Activated naive CD4-positive, alpha-beta T cell treated with Interleukin-2 at 50 U/mL for 16 hours (primary cell): ENCODE measurements around the gene SLC48A1.
A peak's percentile ranks its signal among the peaks of the same experiment; 100 is the strongest.

Experiments
- DNase-seq: peaks from one replicate; pipeline ENCODE4 v3.0.0-alpha.2; 2020

SLC48A1 gene

DNA sequence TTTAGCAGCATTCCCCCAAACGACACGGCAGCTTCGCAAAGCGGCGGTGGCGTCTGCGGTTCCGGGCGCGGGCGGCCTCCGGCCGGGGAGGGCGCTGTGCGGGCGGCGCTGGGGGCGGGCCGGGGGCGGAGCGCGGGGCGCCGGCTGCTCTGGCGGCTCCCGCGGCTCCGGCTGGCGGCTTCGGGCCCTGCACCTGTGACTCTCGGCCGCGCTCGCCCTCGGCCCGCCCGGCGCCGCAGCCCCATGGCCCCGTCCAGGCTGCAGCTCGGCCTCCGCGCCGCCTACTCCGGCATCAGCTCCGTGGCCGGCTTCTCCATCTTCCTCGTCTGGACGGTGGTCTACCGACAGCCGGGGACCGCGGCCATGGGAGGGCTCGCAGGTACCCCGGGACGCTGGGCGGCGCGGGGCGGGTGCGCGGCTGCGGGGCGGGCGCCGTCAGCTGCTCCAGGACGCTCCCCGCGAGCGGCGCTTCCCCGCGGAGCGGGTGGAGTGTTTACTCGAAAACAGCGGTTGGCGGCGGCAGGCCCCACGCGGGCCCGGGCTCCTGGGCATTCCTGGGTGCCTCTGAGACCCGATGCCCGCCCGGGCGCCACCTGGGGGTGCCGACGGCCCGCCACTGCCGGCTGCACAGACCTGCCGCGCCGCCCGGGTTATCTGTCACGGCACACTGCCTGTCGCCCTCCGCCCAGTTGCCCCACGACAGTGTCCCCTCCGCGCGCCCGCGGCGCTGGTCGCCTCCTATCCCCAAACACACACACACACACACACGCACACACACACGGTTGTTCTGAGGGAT is at the start of gene SLC48A1:
Gene SLC48A1, plus strand, starts transcription at position 177 of the 796 bp plus-strand sequence. Its CDS starts 67 bp downstream, at position 244.
- DNase-seq = peak; percentile 71

DNA sequence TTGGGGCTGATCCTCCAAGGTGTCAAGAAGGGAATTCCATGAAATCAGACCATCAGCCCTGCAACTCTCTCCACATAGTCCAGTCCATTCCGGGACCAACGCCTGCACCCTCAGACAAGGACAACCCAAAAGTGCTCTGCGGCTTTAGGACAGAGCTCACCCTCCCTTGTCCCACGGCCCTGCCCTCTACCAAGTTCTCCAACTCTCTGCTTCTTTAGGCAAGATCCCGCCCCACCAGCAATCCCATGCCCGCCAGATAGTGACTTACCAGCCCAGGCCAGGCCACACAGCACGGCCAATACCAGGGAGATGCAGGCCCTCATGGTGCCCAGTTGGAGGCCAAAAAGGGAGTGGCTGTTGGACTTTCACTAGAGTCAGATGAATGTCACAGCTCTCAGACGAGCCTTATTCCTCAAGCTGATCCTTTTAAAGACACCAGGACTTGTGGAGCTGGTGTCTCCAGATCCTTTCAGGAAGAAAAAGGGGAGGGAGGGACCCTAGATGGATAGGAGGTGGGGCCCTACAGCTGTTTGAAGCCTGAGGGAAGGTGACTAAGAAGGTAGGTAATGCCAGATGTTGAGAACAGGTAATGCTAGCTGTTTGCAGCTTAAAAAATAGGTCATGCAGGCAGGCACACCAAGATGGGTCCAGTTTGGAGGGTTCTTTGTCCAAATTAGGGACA is 47.8 kb upstream of the SLC48A1 start, which contains the start of gene ENDOU:
Gene ENDOU, minus strand, starts transcription at position 400 of the 682 bp plus-strand sequence. Its CDS starts 77 bp downstream, at position 323.
- DNase-seq = no peak

DNA sequence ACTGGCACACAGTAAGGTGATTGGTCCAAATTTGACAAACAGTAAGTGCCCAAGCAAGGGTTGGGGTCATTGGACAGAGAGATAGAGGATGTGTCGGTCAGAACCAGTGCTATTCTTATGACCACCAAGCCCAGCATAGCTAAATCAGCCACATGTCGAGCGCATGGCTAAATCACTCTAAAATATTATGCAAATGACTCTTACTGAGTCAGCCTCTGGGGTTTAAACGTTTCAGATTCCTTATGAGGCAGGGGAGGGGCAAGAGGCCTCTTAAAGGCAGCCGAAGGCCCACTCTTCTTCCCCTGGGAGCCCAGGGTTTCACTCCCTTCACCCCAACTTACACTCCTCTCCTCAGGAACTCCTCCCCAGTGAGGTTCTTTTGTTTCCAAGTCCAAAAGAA is 47.1 kb upstream of the SLC48A1 start:
- DNase-seq = no peak

DNA sequence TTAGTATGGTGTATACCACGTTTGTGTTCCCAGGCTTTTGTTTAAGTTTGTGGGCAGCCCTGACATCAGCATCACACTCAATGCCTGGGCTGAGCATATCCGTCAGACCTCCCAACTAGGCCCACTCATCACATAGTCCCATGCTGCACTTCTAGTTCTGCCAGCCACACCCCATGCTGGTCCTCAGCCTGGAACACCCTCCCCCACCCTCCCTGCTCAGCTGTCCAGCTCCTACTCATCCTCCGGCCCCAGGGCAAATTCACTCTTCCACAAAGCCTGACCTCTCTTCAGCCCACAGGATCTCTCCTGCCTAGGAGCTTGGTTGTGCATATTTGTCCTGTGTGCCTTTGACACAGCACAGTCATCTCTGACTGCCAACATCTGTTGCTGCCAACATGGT is 43.8 kb upstream of the SLC48A1 start:
- no peak for DNase-seq

DNA sequence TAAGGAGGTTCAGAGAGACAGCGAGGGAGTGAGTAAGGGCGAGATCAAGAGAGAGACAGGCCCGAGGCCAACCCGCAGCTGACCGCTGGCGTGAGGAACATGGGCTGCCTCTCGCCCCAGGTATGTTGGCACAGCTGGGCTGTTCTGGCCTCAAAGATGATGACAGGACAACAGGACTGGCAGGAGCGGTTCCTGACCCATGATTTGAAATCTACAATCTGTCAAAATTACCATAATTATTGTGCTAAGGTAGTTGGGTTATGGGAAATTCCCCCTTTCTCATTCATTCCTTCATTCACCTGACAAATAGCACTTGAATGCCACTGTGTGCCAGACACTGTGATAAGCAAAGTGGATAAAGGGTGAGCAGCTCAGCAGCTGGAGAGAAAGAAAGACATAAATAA is 42.7 kb upstream of the SLC48A1 start:
- no peak for DNase-seq

DNA sequence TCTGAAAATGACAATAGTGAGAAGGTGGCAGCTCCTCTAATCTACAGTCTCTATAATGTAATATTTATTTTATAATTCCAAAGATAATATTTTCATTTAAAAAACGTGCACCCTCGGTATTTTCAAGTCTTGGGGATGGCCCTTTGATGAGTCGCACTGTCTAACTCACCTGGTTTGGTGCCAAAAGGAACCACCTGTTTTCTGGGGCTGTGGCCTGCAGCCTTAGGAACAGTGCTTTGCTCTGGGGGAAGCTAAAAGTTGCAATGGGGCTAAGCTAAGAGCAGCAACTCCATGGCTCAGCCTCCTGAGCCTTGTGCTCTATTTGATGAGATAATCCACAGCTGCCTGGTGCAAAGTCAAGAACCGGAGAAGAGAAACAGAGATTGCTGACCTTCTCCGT is 41.3 kb upstream of the SLC48A1 start:
- no peak for DNase-seq

DNA sequence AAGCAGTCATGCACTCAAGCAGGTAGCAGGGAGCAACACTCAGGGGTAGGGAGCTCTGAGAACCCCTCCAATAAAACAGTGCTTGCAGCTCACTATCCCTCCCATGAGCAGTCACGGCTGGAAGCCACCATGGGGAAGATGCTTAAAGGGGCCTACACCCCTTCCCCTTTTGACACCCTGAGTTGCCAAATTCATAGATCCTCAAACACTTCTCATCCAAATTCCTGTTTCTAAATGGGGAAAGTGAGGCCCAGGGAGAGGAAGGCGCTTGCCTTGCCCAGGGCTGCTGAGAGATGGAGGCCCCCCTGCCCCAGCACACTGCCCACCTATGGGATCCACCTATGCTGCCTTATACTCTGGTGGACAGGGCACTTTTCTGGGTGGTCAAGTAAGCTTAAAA is 40.5 kb upstream of the SLC48A1 start:
- no peak for DNase-seq

DNA sequence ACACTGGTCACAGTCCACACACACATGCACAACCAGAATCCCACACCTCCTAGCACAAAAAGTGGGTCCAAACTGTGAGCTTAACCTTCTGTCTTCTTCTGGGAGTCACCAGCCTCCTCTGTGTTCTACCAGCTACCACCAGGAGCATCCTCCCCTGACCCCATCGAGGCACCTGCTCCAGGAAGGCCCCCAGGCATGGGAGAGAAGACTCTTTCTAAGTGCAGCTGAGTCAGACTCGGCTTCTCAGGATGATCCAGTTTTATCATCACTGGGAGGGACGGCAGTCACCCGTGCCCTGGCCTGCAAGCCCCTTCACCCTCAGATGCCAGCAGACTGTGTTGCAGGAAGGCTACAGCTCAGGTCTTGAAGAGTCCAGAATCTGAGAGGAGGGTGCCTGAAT is 39.9 kb upstream of the SLC48A1 start:
- no peak for DNase-seq

DNA sequence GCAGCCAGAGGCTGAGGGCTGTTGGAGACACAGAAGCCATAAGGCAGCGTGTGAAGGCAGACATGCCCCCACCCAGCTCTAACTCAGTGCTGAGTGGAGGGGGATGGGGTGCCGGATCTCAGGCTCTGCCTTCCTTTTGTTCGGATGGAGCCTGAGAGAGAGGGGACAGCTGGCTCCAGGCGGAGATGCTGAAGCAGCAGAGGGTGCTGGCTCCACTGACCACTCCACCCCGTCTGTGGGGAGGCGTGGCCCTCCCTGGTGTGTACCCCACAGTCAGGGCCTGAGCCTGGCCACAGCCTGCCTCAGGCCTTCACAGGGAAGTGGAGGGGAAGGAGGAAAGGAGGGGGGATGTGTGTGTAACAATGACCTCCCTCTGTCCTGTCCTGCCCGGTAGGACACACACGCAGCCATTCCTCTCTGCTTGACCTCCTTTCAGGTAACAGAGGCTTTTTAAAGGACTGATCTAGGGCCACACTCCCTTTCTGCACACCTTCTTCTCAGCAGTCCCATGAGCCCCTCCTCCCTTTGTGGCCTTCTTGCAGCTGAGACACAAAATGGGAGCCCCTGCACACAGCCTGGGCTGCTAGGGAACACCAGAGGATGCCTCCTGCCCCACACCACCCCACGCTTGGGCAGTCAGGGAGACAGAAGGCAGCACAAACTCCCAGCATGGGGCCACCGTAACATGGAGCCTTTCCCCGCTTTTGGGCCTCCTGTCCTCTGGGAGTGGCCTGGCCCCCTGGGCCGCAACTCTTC is 38.1 kb upstream of the SLC48A1 start:
- DNase-seq = no peak

DNA sequence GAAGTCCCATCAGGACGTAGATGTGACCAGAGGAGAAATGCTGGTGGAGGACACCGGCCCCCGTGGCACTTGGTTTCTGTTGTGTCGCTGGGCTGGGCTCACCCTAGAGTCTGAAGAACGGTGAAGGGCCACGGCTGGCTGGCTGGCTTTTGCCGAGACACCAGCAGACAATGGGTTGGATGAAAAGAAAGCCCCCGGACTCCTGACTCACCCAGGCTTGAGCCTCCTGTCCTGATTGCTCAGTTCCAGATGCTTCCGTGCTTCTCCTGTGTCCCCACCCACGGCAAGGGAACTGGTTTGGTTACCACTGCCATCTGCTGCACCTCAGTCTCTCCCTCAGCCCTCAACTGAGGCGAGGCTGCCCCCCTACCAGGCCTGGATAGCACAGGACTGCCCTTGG is 37.4 kb upstream of the SLC48A1 start:
- no peak for DNase-seq

DNA sequence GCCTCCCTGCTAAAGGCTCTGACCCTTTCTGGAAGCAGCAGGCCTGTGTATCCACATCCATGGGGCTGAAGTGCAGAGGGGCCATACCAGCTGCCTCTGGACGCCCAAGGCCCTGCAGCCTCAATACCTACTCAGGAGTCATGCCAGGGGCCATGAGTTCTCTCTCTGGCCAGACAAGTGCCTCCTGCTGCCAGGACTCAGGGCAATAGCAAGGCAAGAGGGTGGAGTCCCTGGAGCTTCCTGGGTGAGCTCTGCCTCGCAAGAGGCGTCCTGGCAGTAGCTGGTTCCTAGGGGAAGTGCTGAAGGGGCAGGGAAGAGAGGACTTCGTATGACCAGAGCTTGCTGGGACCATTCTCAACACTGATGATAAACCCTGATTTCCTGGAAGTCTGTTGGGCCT is 36.8 kb upstream of the SLC48A1 start:
- no peak for DNase-seq

DNA sequence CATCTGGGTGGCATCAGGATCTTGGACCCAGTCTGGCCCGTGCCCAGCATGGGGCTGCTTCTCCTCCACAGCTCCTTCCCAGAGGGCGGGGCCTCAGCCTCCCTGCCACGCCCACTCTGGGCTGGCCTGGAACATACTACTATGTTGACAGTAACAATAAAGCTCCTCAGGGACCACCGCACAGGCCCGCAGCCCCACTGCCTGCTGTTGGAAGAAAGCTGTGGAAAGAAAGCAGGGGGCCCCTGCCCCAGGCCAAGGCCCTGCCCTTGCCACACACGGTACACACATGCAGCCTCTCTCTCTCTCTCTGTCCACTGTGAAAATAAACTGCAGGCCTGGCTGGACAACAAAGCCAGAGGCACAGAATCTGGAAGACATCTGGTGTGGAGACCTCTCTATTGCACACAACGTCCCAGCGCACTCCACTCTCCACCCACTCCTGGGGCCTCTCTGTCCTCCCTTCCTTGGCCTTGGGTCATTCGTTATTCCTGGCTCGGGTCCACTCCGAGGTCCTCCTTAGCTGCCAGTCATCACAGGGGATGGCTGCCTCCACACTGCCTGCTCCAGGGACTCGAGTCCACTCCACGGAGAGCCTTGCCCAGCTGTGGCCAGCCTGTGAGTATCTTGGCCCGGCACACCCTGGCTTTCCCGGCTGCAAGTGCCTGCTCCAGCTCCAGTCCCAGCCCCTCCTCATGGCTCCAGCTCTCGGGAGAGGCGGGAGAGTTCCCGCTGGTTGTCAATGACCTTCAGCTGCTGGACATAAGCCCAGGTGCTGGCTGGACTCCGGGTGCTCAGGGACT is 36.0 kb upstream of the SLC48A1 start:
- no peak for DNase-seq

DNA sequence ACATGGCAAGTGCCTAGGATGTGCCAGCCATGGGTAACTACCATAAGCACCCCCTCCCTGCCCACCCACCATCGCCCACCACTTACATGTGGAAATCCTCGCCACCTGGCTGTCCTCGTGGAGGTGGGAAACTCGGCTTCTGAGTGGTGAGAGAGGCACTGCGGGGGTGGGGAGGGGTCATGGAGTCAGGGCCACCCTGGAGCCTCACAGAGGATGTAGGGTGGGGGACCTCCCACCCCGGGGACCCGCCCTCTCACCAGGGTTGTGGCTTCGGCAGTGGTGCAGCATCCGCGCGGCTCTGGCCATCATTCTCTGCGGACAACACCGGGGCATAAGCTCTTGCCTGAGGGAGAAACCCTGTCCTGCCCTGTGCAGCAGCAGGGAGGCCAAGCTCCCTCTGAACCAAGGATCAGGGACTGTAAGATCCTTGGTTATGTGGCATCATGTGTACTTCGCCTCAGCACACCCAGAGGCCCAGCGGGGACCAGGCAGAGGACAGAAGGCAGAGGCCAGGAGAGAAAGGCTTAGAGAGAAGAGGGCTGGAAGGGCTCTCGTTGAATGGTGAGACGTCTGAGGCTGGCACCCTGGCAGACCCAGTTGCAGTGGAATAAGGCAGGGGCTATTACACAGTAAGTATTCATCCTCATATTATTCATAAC is 35.0 kb upstream of the SLC48A1 start:
- no peak for DNase-seq

DNA sequence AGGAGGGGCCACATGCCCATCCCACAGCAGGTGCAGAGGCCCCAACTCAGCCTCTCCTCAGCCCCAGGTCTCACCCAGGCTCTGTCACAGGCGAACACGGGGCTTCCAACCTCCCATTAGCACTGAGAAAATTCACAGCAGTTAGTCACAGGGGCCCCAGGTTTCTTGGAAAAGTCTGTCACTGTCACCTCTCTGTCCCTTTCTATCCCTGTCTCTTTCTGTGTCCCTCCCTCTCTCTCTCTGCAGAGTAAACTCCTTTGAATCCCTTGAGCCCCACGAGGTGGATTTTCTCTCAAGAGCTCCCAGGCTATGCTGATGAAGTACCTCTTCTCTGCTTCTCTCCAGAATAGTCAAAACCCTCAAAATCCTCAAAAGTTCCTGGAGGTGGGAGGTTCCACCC is 33.7 kb upstream of the SLC48A1 start:
- no peak for DNase-seq

DNA sequence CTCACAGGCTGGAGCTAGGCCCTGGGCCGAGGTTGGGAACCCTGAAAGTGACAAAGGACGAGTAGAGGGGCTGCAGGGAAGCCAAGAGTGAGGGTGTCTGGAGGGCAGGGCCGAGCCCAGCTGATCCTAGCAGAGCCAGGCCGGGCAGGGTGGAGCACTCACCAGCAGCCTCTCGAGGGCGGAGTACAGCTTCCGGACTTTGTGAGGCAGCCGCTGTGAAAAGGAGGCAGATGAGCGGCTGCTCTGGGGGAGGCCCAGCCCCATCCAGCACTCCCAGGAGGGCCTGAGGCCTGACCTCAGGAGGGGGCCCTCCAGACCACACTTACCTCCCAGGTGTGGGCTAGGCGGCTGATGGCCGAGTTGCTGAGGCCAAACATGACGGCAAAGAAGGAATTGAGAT is 33.1 kb upstream of the SLC48A1 start:
- no peak for DNase-seq

DNA sequence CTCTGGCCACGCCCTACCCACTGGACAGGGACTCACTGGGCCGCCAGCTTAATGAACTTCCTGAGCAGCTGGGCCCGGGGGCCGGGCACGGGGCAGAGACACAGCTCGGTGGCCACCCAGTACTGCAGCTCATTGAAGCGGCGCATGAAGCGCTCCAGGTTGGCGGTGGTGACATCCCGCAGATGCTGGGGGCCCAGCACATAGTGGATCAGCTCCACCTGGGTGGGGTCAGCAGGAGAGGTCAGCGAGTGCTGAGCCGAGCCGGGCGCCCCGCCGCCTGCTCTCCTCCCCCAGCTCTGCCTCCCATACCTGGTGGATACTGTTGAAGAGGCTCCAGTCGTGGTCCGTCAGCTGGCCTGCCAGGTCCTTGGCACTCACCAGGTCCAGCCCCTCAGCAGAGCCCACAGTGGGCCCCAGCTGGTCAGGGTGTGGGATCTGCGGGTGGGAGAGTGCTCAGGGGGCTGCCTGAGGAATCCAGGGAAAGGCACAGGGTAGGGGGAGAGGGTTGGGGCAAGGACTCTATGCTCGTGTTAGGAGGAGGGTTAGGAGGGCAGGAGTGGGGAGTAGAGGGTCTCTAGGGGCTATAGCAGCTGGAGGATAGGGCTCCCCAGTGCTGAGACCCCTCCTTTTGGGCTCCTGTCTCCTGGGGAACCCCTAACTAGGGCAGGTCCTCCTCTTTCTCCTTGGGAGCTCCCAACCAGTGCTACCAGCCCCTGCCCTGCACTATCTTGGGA is 32.3 kb upstream of the SLC48A1 start:
- no peak for DNase-seq

DNA sequence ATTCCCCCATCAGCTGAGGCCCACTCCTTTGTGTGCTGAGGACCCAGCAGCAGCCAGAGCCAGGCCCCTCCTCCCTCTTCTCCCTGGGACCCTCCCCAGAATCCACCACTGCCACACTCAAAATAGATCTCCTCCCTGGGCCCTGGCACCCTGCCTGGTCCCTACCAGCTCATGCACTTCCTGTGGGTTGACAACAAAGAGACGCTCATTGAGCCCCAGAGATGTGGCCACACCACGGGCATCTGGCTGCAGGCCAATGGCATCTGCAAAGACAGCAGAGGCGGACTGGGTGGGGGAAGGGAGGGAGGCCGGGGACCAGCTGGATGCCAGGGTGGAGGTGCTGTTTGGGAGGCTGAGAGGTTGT is 31.7 kb upstream of the SLC48A1 start:
- DNase-seq = peak; percentile 60

DNA sequence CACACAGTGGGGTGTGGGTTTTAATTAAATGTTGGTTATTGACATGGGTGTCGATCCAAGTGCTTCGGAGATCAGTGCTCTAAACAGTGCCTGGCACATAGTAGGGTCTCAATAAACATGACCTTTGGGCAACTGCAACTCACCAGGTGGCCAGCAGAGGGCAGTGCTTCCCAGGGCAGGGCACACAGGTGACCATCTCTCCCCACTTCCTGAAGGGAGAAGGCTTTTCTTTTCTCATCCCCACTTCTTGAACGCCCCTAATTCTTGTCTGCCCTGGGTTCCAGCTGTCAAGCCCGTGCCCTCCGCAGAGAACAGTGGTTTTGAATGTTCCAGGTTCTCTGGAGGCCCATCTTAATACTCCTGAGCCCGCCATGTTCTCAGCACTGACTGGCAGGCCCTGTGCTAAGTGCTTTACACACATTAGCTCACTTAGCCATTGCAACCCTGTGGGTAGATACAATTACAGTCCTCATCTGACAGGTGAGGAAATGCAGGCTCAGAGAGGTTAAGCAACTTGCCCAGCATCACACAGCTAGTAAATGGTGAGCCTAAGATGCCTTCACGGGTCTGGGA is 30.7 kb upstream of the SLC48A1 start:
- DNase-seq = peak; percentile 77

DNA sequence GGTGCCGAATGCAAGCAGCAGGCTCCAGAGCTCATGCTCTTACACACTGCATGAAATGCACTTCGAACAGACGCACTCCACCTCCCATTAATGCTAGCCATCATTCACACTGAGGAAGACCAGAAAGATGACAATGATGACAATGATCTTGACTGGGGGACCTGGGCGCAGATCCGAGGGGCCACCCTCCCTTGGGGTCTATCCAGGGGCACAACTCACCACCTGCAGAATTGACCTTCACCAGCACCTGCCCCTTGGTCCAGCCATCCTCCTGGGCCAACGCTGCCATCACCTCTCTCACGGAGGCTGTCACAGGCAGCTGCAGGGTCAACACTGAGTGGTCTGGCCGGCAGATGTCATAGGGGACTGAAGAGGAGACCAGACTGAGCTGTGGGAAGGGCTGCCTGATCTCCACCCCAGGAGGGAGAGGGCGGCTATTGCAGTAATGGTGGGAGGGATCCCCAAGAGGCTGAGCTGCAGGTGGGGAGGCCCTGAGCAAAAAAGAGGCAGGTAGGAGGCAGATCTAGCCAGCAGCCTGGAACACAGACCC is 29.7 kb upstream of the SLC48A1 start:
- no peak for DNase-seq

DNA sequence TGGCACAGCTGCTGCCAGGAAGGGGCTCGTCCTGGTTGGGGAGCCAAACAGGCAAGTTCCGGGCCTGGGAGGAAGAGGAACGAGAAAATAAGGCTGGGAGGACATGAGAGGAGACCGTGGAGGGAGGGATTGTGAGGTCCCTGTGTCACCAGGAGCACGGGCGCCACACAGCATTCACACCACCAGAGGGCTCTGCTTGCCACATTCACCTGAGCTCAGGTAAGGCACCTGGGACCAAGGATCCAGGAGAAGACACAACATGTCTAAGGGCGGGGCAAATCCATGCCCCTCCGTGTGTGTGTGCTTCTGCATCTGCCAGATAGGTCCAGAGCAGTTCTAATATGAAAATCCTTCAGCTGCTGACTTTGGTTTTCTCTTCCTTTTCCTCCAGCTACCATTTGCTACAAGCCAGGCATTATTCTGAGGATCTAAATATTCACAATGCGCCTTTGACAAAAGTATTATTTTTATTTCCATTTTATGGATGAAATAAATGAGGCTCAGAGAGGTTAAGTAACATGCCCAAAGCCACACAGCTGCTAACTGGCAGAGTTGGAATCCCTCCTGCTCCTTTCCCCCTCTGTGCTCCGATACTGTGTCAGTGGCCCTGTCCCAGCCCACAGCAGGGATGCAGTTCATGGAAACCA is 28.9 kb upstream of the SLC48A1 start:
- peak; percentile 58 for DNase-seq
